ENCODE data around the gene NNMT. TPM values are rescaled to one million over a fixed set of nuclear protein-coding genes. Genes with fewer than 3 reads are reported as not detected.

The NNMT gene
- total RNA-seq, 2 donors from 2014 or later: 74.7 to 276 TPM

DNA sequence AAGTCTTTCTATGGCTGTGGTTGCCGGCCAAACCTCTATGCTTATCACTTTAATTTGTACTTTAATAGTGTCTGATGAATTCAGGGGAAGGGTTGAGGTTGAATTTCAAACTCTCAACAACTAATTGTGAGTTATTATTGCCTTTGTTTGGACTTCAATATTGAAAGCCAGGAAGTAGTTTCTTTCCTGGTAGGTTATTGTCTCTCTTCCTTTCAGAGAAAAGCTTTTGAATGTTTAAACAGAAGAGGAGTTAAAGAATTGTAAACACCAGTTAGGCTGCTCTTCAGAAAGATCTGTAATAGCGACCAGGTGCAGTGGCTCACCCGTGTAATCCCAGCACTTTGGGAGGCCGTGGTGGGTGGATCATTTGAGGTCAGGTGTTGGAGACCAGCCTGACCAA, 22.2 kb downstream of the NNMT start:
- Histone ChIP-seq H3K27me3 (no peaks in the 10 kb centered on the region), H3K4me1 (peaks cover 19% of the 10 kb centered on the region), H3K27ac (peak overlapping the region in 1 of 4 donors; percentile 15), H3K4me3 (no peak overlapping the region), H3K36me3 (replicated peaks in 1 of 2; ENCODE audit: insufficient read depth in 1 of 2, low read depth in 2 of 2) (no peaks in the 10 kb centered on the region), H3K9me3 (no peaks in the 10 kb centered on the region)
- 53 to 63% methylated on average over 4 of the region's 4 CpGs for WGBS, 2 donors
- TF ChIP-seq, protein P1, sequence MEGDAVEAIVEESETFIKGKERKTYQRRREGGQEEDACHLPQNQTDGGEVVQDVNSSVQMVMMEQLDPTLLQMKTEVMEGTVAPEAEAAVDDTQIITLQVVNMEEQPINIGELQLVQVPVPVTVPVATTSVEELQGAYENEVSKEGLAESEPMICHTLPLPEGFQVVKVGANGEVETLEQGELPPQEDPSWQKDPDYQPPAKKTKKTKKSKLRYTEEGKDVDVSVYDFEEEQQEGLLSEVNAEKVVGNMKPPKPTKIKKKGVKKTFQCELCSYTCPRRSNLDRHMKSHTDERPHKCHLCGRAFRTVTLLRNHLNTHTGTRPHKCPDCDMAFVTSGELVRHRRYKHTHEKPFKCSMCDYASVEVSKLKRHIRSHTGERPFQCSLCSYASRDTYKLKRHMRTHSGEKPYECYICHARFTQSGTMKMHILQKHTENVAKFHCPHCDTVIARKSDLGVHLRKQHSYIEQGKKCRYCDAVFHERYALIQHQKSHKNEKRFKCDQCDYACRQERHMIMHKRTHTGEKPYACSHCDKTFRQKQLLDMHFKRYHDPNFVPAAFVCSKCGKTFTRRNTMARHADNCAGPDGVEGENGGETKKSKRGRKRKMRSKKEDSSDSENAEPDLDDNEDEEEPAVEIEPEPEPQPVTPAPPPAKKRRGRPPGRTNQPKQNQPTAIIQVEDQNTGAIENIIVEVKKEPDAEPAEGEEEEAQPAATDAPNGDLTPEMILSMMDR (IDR thresholded peaks at IDR 0.05): no peak
- TF ChIP-seq POLR2A (IDR thresholded peaks at IDR 0.05): no peak
- ATAC-seq: no peak
- intact Hi-C loops (cut with DNase I): no loop called here
- DNase-seq: no peak

DNA sequence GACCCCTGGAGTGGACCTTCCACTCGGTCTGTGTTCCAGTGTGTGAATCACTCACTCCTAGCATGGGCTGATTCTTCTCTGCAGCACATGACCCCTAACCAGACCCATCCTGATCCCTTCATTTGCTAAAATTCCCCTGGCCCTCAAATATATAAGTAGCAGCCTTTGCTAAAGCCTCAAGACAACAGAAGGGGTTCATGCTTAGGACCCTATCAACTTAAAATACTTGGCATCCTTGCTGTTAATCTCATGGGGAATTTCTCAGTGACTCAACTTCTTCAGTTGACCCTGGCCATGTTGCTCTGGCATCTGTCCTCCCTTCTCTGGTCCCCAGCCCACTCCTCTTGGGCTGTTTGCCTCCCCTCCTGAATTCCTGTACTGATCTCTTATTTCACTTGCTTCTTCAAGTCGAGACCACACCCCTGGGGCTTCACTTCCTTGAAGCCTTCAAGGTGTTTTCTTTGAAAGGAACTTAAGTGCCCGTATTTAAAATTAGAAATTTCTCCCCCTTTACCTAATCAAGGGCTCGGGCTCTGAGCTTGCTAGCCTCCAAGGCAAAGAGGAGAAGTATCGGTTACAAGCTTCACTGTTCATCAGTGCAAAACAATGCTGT, 23.6 kb downstream of the NNMT start:
- Histone ChIP-seq H3K27ac (no peak overlapping the region), H3K4me1 (peaks cover 19% of the 10 kb centered on the region), H3K36me3 (replicated peaks in 1 of 2; ENCODE audit: insufficient read depth in 1 of 2, low read depth in 2 of 2) (no peaks in the 10 kb centered on the region), H3K9me3 (no peaks in the 10 kb centered on the region), H3K27me3 (no peaks in the 10 kb centered on the region), H3K4me3 (no peak overlapping the region)
- ATAC-seq (no peak), DNase-seq (no peak)
- intact Hi-C loops (cut with DNase I): no loop called here
- TF ChIP-seq, protein P1 (IDR thresholded peaks at IDR 0.05): no peak
- no peak for TF ChIP-seq POLR2A (IDR thresholded peaks at IDR 0.05)
- 57 to 60% methylated on average over 5 of the region's 5 CpGs for WGBS, 2 donors

DNA sequence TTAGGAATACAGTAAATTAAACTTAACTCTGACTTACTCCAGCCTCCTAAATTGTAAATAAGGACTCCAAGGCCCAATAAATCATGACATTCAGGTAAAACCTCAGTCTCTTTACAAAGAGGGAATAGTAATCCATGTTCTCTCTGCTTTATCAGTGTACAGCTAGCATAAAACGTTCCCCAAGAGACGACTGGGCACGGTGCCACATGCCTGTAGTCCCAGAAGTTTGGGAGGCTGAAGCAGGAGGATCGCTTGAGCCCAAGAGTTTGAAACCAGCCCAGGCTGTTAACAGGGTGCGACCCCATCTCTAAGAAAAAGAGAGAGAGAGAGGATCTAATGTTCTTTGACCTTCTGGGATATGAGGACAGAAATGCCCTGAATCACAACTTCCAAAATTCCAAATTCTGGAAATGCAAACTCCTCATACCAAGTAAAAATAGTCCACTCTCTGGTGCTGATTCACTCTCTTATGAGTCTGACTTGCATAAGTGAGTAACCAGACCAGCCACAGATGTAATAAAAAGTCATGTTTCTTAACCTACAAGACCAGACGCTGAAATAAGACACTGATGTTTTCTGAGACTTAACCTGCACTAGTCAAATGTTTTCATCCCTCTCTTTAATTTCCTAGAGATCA, 25.5 kb downstream of the NNMT start:
- no peaks in the 10 kb centered on the region for H3K9me3 ChIP-seq
- no peaks in the 10 kb centered on the region for H3K27me3 ChIP-seq
- no peak overlapping the region for H3K27ac ChIP-seq
- H3K4me1 ChIP-seq: peaks cover 3% of the 10 kb centered on the region
- ATAC-seq: peak; percentile 47
- DNase-seq: peak in 3 of 4 donors; percentile 14 to 31 (median 20)
- WGBS, 2 donors: 50 to 73% methylated on average over 6 of the region's 6 CpGs
- intact Hi-C loops (cut with DNase I): no loop called here
- TF ChIP-seq POLR2A (IDR thresholded peaks at IDR 0.05): no peak
- TF ChIP-seq, protein P1 (IDR thresholded peaks at IDR 0.05): no peak
- H3K4me3 ChIP-seq: no peak overlapping the region
- H3K36me3 ChIP-seq (replicated peaks in 1 of 2; ENCODE audit: insufficient read depth in 1 of 2, low read depth in 2 of 2): no peaks in the 10 kb centered on the region

DNA sequence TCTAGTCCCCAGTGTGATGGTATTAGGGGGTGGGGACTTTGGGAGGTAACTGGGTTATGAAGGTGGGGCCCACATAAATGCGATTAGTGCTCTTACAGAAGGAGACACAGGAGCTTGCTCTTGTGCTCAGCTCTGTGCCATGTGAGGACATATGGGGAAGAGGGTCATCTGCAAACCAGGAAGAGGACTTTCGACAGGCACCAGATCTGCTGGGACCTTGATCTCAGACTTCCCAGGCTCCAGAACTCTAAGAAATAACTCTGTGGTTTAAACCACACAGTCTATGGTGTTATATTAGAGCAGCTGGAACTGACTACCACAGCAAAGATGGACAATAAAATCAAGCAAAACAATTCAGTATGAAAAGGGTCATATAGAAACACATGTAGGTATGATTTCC, 26.7 kb downstream of the NNMT start:
- TF ChIP-seq POLR2A (IDR thresholded peaks at IDR 0.05): no peak
- TF ChIP-seq, protein P1 (IDR thresholded peaks at IDR 0.05): no peak
- WGBS, 2 donors: 78 to 85% methylated on average over 2 of the region's 2 CpGs
- no peaks in the 10 kb centered on the region for H3K27me3 ChIP-seq
- H3K4me1 ChIP-seq: no peaks in the 10 kb centered on the region
- H3K36me3 ChIP-seq (replicated peaks in 1 of 2; ENCODE audit: insufficient read depth in 1 of 2, low read depth in 2 of 2): no peaks in the 10 kb centered on the region
- H3K27ac ChIP-seq: no peak overlapping the region
- DNase-seq: no peak
- intact Hi-C loops (cut with DNase I): no loop called here
- no peak overlapping the region for H3K4me3 ChIP-seq
- no peak for ATAC-seq
- H3K9me3 ChIP-seq: no peaks in the 10 kb centered on the region

DNA sequence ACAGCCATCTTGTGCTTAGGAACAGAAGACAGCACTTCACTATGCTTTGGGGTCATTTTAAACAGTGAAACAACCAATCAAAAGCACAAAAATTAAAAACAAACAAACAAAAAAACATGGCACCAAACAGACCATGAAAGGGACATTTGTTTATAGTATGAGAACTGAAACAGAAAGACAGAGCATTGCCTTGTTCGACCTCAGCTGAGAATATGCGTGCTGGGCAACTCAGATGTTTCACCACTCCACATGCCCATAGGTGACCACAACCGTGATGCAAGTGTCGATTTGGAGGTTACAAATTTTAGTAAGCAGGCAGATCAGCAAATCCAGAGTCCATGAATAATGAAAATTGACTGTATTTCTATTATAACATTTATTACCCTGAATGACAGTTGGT, 30.0 kb downstream of the NNMT start:
- no peaks in the 10 kb centered on the region for H3K36me3 ChIP-seq (replicated peaks in 1 of 2; ENCODE audit: insufficient read depth in 1 of 2, low read depth in 2 of 2)
- no peaks in the 10 kb centered on the region for H3K27me3 ChIP-seq
- peaks cover 0 to 3% (median 0%) of the 10 kb centered on the region in 3 donors for H3K9me3 ChIP-seq
- ATAC-seq (no peak), DNase-seq (no peak)
- no peak overlapping the region for H3K27ac ChIP-seq
- TF ChIP-seq, protein P1 (IDR thresholded peaks at IDR 0.05): no peak
- no peak for TF ChIP-seq POLR2A (IDR thresholded peaks at IDR 0.05)
- WGBS, 2 donors: 79 to 81% methylated on average over 4 of the region's 4 CpGs
- no peak overlapping the region for H3K4me3 ChIP-seq
- no peaks in the 10 kb centered on the region for H3K4me1 ChIP-seq
- intact Hi-C loops (cut with DNase I): no loop called here
